ENCODE data around the gene ECHDC3.

The ECHDC3 gene

DNA sequence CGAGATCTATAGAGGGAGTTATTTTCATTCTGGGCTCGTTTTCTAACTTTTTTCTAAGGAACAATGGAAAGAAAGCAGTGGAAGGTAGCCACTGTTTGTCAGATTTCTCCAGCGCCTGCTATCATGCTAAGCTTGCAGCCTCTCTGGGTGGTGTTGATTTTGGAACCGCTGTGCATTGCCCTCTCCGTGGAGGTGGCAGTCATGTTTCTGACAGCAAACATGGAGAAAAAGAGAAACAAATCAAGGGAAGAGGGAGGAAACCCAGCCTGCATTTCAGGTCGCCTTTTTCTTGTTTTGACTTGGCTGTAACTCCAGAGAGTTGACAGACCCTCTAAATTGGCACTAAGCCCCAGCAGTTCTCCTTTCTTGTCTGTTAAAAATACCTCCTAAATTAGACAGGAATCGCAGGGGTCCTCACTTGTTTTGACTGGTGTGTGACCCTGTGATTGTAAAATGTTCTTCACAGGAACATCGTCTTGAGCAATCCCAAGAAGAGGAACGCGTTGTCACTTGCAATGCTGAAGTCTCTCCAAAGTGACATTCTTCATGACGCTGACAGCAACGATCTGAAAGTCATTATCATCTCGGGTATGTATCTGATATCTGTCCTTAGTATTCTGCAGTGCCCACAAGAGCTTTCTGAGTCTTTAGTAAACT, 4.8 kb downstream of the ECHDC3 start:
- no peak for DNase-seq (ENCODE audit: low read depth in 1 of 2, low spot score in 1 of 2)

DNA sequence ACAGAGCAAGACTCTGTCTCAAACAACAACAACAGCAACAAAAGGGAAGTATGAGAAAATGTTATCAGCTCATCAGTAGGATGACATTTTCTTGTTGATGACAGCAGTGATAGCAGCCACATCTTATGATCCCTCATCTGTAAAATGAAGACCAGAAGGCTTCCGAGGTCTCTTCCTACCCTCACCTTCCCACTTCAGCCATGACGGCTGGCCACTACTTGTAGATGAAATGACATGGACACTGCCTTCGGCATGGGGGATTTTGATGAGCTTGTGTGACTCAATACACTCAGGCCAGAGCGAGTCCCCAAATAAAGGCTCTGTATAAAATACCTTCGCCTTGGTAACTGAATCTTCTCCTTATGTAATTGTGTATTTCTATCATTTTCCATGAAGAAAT, 6.7 kb downstream of the ECHDC3 start:
- DNase-seq (ENCODE audit: low read depth in 1 of 2, low spot score in 1 of 2) = no peak

DNA sequence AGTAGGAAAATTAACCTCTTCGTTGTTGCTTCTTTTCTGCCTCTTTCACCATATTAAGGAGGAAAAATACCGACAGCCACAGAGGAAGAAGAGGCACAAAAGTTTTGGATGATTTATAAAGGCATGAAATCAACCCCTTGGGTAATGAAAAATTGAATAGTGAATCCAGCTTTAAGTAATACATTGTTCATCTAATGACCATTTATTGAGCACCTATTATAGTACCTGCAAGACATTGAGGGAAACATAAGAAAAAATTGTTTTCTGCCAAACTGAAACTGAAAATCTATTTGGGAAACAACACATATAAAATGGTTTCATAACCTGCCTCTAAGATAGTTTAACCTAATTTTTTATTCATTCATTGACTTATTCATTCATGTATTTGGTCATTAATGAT, 8.2 kb downstream of the ECHDC3 start:
- no peak for DNase-seq (ENCODE audit: low read depth in 1 of 2, low spot score in 1 of 2)

DNA sequence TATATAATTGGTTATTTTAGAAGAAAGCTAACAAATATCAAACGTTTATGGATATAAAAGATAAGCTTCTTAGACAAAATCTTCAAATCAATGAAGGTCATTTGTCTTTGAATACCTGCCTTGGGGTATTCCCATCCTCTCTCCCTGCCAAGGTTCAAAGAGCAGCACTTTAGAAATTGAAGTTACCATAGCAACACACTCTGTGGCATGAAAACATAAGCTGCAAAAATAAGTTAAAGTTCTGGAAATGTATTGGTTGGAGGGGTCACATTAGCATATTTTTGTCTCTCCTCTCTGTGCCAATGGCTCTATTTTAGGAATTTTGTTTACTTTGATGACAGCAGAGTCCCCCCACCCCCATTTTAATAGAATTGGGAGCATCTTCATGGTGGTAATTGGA, 12.0 kb downstream of the ECHDC3 start:
- DNase-seq (ENCODE audit: low read depth in 1 of 2, low spot score in 1 of 2) = no peak

DNA sequence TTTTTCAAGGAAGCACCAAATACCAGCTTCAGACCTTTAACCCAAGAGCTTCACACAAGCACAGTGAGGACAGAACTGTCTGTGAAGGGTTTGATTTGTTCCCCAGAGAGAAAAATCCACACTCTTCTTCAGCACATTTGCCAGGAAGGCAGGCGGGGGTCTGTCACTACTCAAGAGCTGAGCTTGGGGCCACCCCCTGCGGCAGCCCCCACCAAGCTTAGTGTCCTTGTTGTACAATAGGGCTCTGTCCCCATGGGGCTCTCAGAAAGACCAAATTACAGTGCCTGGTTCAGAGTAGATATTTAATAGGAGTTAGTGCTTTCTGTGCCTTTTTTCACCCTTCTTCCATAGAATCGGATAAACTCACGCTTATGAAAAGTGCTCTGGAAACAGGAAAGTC, 12.4 kb downstream of the ECHDC3 start:
- no peak for DNase-seq (ENCODE audit: low read depth in 1 of 2, low spot score in 1 of 2)

DNA sequence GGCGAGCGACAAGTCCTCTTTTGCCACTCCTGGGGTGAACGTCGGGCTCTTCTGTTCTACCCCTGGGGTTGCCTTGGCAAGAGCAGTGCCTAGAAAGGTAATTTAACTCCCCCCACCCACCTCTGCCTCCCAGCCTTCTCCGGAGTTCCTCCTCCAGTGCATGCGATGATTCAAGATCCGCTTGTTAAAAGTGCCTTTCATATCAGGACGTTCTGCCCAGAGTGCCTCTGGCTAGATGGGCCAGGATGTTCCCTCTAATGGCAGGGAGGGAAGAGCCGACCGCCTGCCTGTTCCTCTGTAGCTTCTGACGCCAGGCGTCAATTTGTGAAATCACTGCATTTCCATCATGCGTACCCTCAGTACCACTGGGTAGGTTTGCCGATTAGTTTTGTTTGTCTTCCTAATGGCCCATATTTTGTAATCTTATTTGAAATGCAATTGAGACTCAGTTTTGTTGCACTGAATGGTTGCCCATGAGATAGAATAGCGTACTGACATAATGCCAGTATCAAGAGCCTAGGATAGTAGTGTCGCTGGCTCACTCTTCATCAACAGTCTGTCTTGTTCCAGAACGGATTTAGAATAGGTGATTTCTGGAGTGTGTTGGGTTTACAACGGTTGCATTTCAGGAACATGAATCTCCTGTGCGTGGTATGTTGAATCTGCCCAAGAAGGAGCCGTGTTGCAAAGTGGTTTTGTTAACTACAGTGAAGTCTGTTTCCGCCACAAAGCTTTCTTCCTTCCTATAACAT, 13.5 kb downstream of the ECHDC3 start:
- DNase-seq (ENCODE audit: low read depth in 1 of 2, low spot score in 1 of 2) = no peak

DNA sequence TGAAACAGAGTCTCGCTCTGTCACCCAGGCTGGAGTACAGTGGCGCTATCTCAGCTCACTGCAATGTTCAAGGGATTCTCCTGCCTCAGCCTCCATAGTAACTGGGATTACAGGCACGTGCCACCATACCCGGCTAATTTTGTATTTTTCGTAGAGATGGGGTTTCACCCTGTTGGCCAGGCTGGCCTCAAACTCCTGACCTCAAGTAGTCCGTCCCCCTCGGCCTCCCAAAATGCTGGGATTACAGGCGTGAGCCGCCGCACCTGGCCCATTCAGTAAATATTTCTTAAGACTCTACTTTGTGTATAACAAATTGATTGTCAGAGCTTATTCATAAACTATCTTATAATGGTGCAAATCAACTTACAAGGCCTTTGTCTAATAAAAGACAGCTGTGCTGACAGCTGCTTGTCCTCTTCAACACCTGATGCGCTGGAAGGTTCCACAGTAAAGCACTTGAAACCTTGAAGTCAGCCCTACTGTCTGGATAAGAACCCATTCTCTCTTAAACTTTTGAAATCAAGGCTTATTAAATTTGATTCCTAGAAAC, 14.7 kb downstream of the ECHDC3 start:
- DNase-seq (ENCODE audit: low read depth in 1 of 2, low spot score in 1 of 2) = no peak

DNA sequence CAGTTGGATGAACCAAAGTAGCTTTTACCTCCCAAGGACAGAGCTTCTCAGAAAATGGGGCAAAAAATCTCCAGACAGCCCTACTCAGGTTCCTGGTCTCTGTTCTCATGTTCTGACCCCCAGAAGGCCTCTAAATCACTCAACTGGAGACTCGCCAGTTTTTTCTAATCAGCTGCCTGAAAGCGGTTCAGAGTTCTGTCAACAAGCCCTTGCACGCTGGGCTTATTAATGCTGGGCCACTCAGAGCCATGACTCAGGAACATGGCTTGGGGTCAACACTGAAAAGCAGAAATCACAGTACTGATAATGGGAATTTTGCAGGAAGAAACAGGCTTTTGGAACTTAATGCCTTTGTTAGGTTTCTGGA, 15.3 kb downstream of the ECHDC3 start:
- DNase-seq (ENCODE audit: low read depth in 1 of 2, low spot score in 1 of 2) = no peak

DNA sequence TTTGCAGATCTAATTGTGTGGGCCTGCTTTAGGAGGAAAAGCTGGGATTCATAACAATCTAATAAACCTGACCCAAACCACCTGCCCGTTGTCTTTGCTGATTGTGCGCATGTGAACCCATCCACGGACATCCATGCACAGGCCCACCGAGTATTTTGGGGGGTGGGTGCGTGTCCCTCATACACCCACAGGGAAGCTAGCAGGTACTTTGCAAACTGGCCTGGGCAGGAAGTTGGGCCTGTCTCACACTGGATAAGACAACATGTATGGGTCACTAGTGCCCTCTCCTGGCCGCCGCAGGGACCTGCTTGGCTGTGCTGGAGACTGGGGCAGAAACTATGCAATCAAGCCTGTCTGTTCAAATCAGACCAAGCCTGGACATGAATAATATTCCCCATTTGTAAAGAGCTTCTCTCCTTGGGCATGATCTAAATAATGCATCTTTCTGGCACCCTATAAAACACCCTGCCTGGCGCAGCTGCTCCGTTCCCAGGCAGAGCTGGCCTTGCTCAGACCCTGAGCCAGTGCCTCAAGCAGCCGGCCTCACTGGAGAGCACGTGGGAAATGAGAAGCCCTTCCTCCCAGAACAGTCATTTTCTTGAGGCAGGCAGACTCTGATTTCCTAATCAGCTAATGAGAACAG, 15.8 kb downstream of the ECHDC3 start:
- peak; percentile 60 to 77 for DNase-seq (ENCODE audit: low read depth in 1 of 2, low spot score in 1 of 2)

DNA sequence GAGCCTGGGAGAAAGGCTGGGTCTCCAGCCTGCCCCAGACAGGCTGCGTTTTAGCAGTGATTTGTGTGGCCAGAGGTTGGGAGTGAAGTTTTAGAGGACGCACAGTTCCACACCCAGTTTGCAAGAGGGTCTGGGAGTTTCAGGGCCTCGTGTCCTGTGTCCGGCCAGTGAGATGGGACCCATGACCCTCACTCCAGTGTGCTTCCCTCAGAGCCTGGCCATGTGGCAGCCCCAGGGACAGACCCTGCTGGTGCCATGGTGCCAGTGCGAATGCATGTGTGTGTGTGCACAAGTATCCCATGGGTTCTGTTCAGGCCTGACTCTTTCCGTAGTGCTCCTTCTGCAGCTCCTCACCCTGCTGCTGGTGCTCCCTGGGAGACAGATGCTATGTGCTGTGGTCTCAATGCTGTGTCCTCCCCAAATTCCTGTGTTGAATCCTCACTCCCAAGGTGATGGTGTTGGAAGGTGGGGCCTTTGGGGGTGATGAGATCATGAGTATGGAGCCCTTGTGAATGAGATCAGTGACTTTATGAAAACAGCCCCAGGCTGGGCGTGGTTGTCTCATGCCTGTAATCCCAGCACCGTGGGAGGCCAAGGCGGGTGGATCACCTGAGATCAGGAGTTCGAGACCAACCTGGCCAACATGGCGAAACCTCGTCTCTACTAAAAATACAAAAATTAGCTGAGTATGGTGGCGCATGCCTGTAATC, 16.5 kb downstream of the ECHDC3 start:
- no peak for DNase-seq (ENCODE audit: low read depth in 1 of 2, low spot score in 1 of 2)

DNA sequence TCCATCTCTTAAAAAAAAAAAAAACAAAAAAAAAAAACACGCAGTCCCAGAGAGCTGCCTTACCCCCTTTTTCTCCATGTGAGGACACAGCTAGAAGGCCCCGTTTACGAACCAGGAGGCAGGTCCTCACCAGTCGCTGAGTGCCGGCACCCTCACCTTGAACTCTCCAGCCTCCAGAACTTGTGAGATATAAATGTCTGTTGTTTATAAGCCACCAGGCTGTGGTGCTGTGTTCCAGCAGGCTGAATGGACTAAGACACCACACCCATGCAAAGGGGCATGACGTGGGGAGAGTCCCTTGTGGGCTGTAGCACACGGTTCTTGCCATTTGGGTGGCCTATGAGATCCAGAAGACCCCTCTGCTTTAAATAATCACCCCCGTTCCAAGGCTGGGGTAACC, 17.2 kb downstream of the ECHDC3 start:
- no peak for DNase-seq (ENCODE audit: low read depth in 1 of 2, low spot score in 1 of 2)

DNA sequence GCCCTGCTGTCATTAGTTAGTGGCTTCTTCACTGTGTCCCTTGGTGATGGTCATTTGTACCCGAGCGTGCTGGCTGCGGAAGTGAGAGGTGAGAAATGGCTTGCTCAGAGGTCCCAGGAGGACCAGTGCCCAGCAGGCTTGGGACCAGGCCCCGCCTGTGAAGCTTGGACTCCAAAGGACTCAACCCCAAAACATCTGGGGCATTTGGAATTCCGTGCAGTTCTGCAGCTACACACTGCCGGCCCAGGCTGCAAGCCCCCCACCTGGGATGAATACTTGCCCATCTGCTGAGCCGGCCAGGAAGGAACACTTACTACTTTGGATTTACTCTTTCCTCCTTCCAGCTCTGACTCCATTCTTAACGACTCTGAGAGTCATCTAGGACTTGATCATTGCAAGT, 18.0 kb downstream of the ECHDC3 start:
- no peak for DNase-seq (ENCODE audit: low read depth in 1 of 2, low spot score in 1 of 2)

DNA sequence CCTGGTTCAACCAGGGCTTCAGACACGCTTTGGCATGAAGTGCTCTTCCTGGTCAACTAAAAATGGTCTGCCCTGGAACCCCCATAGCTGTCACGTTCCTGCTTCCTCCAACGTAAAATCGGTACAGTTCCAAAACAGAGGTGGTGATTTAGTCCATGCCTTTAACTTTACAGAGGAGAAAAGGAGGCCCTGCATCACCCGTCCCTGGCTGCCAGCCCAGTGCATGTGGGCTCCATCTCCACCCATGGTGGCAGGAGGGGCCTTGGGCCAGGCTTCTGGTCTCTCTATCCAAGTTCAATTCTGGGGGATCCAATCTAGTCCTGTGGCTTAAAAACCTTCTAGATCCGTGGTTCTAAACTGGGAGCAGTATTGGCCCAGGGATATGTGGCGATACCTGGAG, 18.7 kb downstream of the ECHDC3 start:
- no peak for DNase-seq (ENCODE audit: low read depth in 1 of 2, low spot score in 1 of 2)

DNA sequence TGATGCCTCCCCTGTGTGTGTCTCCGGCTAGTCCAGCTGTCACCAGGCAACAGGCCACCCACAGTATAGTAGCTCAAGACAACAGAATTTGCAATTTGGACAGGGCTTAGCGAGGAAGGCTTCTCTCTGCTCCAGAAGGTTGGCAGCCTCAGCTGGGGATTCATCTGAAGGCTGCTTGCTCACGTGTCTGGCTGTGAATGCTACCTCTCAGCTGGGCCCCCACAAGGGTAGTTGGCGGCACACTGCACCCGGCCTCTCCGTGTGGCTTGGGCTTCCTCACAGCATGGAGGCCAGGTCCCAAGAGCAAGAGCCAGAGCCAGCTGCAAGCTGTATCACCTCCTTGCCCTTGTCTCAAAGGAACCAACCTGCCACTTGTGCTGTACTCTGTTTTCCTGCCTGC, 19.2 kb downstream of the ECHDC3 start:
- no peak for DNase-seq (ENCODE audit: low read depth in 1 of 2, low spot score in 1 of 2)

DNA sequence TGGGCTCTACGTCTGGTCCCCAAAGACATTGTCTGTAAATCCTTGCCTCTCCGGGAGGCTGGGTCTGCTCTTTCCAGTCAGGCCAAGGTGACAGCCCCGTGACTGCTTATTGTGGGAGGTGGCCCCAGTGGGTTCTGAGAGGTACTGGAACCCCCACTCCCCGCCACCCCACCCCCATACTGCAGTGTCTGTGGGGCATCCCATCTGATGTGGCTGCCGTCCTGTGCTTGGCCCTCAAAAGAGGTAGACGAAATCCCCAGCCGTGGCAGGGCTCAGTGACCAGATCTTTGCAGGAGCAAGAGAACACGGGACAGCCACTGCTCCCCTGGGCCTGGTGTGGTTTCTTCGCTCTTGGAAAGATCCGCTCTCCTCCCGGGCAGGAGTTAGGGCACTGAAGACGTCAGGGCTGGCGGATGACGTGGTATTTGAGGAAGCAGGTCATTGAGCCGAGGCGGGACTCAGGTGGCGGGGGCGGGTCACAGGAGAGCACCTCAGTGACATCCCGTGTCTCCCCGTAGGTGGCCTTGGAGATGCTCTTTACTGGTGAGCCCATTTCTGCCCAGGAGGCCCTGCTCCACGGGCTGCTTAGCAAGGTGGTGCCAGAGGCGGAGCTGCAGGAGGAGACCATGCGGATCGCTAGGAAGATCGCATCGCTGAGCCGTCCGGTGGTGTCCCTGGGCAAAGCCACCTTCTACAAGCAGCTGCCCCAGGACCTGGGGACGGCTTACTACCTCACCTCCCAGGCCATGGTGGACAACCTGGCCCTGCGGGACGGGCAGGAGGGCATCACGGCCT, 20.7 kb downstream of the ECHDC3 start:
- no peak for DNase-seq (ENCODE audit: low read depth in 1 of 2, low spot score in 1 of 2)

DNA sequence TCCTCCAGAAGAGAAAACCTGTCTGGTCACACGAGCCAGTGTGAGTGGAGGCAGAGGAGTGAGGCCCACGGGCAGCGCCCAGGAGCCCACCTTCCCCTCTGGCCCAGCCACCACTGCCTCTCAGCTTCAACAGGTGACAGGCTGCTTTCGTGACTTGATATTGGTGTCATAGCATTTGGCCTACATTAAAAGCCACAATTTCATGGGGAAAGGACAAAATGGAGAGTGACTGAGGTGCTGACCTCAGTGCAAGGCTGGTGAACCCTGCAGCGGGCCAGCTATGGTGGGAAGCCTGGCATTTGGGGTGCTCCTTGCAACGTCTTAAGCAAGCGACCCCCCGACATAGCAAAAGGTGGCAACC, 21.3 kb downstream of the ECHDC3 start:
- DNase-seq (ENCODE audit: low read depth in 1 of 2, low spot score in 1 of 2) = no peak

DNA sequence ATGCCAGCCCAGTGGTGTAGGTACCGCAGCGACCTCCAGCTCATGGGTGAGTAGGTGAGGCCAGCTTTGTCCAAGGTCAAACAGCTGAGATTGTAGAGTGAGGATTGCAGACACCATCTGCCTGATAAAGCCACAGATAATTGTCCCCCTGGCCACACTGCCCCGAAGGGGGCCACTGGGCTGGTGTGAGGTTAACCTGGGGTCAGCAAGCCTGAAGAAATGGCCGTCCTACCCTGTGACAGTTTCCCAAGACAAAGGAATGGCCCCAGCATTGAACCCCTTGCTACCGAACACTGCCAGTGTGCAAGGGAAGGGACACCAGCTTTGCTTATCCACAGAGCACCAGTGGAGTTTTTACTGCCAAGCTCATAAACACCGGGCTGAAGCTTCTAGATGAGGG, 23.0 kb downstream of the ECHDC3 start:
- DNase-seq (ENCODE audit: low read depth in 1 of 2, low spot score in 1 of 2) = no peak

DNA sequence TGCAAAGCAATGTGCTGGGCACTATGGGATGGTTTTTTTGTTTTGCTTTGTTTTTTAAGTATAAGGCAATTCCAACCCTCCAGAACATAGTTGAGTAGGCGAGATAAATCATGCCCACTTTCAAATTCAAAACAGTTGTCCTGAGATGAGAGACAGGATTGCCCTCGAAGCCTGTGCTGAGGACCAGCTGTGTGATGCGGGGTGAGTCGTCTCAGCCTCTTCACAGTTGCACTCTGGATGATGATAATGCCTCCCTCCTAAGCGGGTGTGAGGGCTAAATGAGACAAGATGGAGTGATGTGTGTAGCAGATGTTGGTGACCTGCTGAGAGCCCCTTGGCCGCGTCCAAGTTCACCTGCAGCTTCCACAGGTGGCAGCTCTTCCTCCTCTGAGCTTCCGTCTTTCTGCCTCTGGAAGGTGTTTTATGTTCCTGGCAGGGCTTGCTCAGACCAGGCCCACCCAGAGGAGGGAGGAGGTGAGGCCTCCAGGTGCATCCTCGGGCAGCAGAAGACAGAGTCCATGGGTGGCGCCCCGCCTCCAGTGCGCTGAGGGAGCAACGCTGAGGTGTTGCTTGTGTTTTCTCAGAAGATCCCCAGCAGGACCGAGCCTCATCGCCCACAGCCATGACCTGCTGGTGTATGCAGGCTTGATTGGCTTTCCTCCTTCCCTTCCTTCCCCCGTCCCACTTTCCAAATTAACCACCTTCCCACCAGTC, 30.6 kb downstream of the ECHDC3 start:
- DNase-seq (ENCODE audit: low read depth in 1 of 2, low spot score in 1 of 2) = no peak

DNA sequence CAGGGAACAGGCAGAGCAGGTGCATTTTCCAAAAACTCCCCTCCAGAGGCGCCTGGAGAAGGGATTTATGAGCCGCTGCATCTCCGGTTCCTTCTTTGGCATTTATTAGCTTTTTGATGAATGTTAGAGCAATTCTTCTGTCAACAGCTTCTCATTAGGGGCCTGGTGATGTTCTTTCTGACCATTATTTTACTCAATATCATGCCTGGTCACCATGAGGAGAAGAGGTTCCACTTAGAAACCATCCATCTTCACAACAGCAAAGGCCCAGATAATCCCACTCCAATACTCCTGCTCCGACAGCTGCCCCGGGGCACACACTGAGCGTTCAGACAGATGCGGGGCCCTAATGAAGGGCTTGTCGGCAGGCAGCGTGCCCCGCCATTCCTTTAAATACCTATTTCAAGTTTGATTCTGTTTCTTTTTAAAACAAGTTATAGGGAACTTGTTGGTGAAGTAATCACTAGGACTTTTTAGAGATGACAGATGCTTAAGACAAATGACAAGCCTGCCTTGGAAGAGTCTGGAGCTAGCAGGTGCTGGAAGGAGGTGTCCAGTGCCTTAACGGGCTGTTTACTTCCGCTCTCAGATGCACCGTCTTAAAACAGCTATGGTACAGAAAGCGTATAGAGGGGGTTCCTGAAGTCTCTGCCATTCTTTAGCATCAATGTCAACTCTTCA, 31.7 kb downstream of the ECHDC3 start:
- DNase-seq (ENCODE audit: low read depth in 1 of 2, low spot score in 1 of 2) = no peak

DNA sequence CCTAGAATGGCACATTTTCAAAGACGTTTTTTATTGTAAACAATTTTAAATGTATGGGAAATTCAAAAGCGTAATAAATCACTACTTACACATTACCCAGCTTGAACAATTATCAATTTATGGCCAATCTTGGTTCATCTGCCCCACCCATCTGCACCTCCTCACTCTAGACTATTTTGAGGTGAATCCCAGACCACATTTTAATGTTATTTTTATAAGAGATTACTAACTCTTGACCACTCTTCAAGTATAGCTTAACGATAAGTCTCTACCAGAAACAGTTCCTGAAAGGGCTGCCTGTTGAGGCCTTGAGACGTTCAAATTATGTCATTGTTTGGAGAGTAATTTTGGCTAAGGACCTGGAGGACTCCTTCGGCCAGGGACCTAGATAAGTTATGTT, 33.2 kb downstream of the ECHDC3 start:
- DNase-seq (ENCODE audit: low read depth in 1 of 2, low spot score in 1 of 2) = no peak
